Left lung (tissue), 10 donors: Measurements from ENCODE around the gene RERE. TPM values are rescaled to one million over a fixed set of nuclear protein-coding genes. Genes with fewer than 3 reads are reported as not detected.

Source experiments
- ATAC-seq: fragments of 200-7000 bp; cut with Tn5 transposase; one replicate; pipeline ENCODE4 v1.9.1; 2020; ENCODE audit warnings: moderate library complexity
- DNase-seq, 4 donors: peaks; one replicate each; pipeline ENCODE4 v3.0.0-alpha.2; 2013 to 2020
- H3K27ac ChIP-seq, 2 donors: fragments of 200-600 bp; sonication (generic) in 1 of 2; one replicate each; pipeline versions ENCODE4 v1.5.0 to v1.8.0; 2020 to 2021
- H3K27me3 ChIP-seq, 2 donors: fragments of 200-600 bp; sonication (generic) in 1 of 2; one replicate each; pipeline versions ENCODE4 v1.5.0 to v1.8.0; 2020 to 2021
- H3K36me3 ChIP-seq, 2 donors: fragments of 200-600 bp; sonication (generic) in 1 of 2; one replicate each; pipeline versions ENCODE4 v1.5.0 to v1.8.0; 2020 to 2021
- H3K4me1 ChIP-seq, 2 donors: fragments of 200-600 bp; one replicate each; pipeline ENCODE4 v1.8.0; 2021
- H3K4me3 ChIP-seq, 2 donors: fragments of 200-600 bp; sonication (generic) in 1 of 2; one replicate each; pipeline versions ENCODE4 v1.5.0 to v1.8.0; 2020 to 2021; ENCODE audit warnings: mild to moderate bottlenecking in 1 of 2
- H3K9me3 ChIP-seq, 2 donors: fragments of 200-600 bp; sonication (generic) in 1 of 2; one replicate each; pipeline versions ENCODE4 v1.5.0 to v1.8.0; 2020 to 2021
- CTCF ChIP-seq, 2 donors: fragments of 200-600 bp; sonication (generic) in 1 of 2; IDR thresholded peaks; one replicate each; pipeline versions ENCODE4 v1.5.0 to v1.8.0; 2021; ENCODE audit warnings: antibody characterized with exemption in 2 of 2
- intact Hi-C, 2 donors: fragments of 100-400 bp; cut with DNase I; formaldehyde crosslinking; loops; one replicate each; pipeline versions ENCODE4 v1.11.2 to v1.14.2; 2022
- polyA plus RNA-seq, 6 donors: library from polyadenylated mRNA; unstranded; fragments of 120-200 nt; gene quantifications; one replicate each; pipeline ENCODE4 v1.2.1, GENCODE V29; 2013; ENCODE audit not compliant: insufficient read length in 6 of 6
- total RNA-seq, 2 donors: library from RNA; stranded (reverse); fragmentation: NEBNext Ultra II Directional; extraction: Animal tissue kit (Norgen Biotek cat#: 25700); gene quantifications; one replicate each; pipeline ENCODE4 v1.2.1, GENCODE V29; 2021
- donor health status: DM: no; HTN: yes; CAD: no.
- donor health status: DM: no; HTN: no; CAD: no.

The RERE gene
- total and polyA plus RNA-seq, 8 donors: 73.3 to 135 (median 130) TPM

GRCh38 chr1:8720347-8720746 is 97.1 kb downstream of the RERE start:
- ATAC-seq (no peak), DNase-seq (no peak)
- no peak overlapping the region for H3K27ac ChIP-seq
- H3K4me3 ChIP-seq: no peak overlapping the region
- no peaks in the 10 kb centered on the region for H3K27me3 ChIP-seq
- H3K36me3 ChIP-seq: no peaks in the 10 kb centered on the region
- peaks cover 2 to 29% of the 10 kb centered on the region in 2 donors for H3K4me1 ChIP-seq
- intact Hi-C loops: no loop called here
- no peaks in the 10 kb centered on the region for H3K9me3 ChIP-seq
- no peak for TF ChIP-seq CTCF (IDR thresholded peaks at IDR 0.05)

- intact Hi-C loops: no loop called here
- DNase-seq (no peak), ATAC-seq (no peak)
- peaks cover 2 to 29% of the 10 kb centered on the region in 2 donors for H3K4me1 ChIP-seq
- H3K27ac ChIP-seq: no peak overlapping the region
- H3K36me3 ChIP-seq: no peaks in the 10 kb centered on the region
- H3K9me3 ChIP-seq: no peaks in the 10 kb centered on the region
- H3K27me3 ChIP-seq: no peaks in the 10 kb centered on the region
- H3K4me3 ChIP-seq: no peak overlapping the region
- TF ChIP-seq CTCF (IDR thresholded peaks at IDR 0.05): no peak
Measured at GRCh38 chr1:8718850-8719361, 98.5 kb downstream of the RERE start.

- no peak for TF ChIP-seq CTCF (IDR thresholded peaks at IDR 0.05)
- ATAC-seq: no peak
- H3K27me3 ChIP-seq: no peaks in the 10 kb centered on the region
- no peaks in the 10 kb centered on the region for H3K36me3 ChIP-seq
- no peaks in the 10 kb centered on the region for H3K9me3 ChIP-seq
- no peak overlapping the region for H3K4me3 ChIP-seq
- H3K27ac ChIP-seq: no peak overlapping the region
- intact Hi-C loops: no loop called here
- no peak for DNase-seq
- H3K4me1 ChIP-seq: peaks cover 15 to 33% of the 10 kb centered on the region in 2 donors
Measured at GRCh38 chr1:8717148-8717547, 100.3 kb downstream of the RERE start.

- no peak for DNase-seq
- intact Hi-C loops: no loop called here
- no peaks in the 10 kb centered on the region for H3K9me3 ChIP-seq
- H3K27ac ChIP-seq: no peak overlapping the region
- H3K4me3 ChIP-seq: no peak overlapping the region
- peaks cover 24 to 36% of the 10 kb centered on the region in 2 donors for H3K4me1 ChIP-seq
- H3K27me3 ChIP-seq: no peaks in the 10 kb centered on the region
- no peaks in the 10 kb centered on the region for H3K36me3 ChIP-seq
- ATAC-seq: no peak
- TF ChIP-seq CTCF (IDR thresholded peaks at IDR 0.05): no peak
Measured at GRCh38 chr1:8716238-8716637, 101.2 kb downstream of the RERE start.

GRCh38 chr1:8714173-8714572 is 103.3 kb downstream of the RERE start:
- Histone ChIP-seq H3K4me3 (no peak overlapping the region), H3K27ac (no peak overlapping the region), H3K27me3 (no peaks in the 10 kb centered on the region), H3K9me3 (no peaks in the 10 kb centered on the region), H3K4me1 (peaks cover 25 to 36% of the 10 kb centered on the region in 2 donors), H3K36me3 (no peaks in the 10 kb centered on the region)
- ATAC-seq: no peak
- intact Hi-C loops: no loop called here
- TF ChIP-seq CTCF (IDR thresholded peaks at IDR 0.05): no peak
- no peak for DNase-seq
